Ovary (tissue), 9 donors: ENCODE measurements around the gene LRP8. TPM values are rescaled to one million over a fixed set of nuclear protein-coding genes. Genes with fewer than 3 reads are reported as not detected.
A peak's percentile ranks its signal among the peaks of the same experiment; 100 is the strongest.

Experiments
- DNase-seq, 5 donors: peaks; one replicate each; pipeline ENCODE4 v3.0.0-alpha.2; 2019 to 2020
- H3K27ac ChIP-seq, 2 donors: fragments of 200-600 bp; one replicate each; pipeline versions ENCODE4 v1.5.1 to v1.8.0; 2019 to 2022
- H3K27me3 ChIP-seq: fragments of 200-600 bp; one replicate; pipeline ENCODE4 v1.8.0; 2022
- H3K36me3 ChIP-seq: fragments of 200-600 bp; sonication (generic); one replicate; pipeline ENCODE4 v1.5.1; 2019
- H3K4me1 ChIP-seq: one replicate; pipeline ENCODE4 v1.8.1; 2013; ENCODE audit warnings: mild to moderate bottlenecking, moderate library complexity; ENCODE audit not compliant: insufficient read depth
- H3K4me3 ChIP-seq: fragments of 200-600 bp; sonication (generic); one replicate; pipeline ENCODE4 v1.5.1; 2017
- H3K9me3 ChIP-seq, 2 donors: fragments of 200-600 bp in 1 of 2; sonication (generic) in 1 of 2; one replicate each; pipeline versions ENCODE4 v1.5.1 to v1.8.1; 2013 to 2019; ENCODE audit warnings: mild to moderate bottlenecking in 1 of 2, moderate library complexity in 1 of 2
- EP300 ChIP-seq: sonication (generic); formaldehyde crosslinking; IDR thresholded peaks from one replicate; pipeline ENCODE4 v1.6.1; 2017; ENCODE audit warnings: antibody characterized with exemption
- POLR2A ChIP-seq: fragments of 450-650 bp; IDR thresholded peaks from one replicate; pipeline ENCODE4 v1.6.1; 2017; ENCODE audit warnings: antibody characterized with exemption, mild to moderate bottlenecking, moderate library complexity
- WGBS, 3 donors: extraction: QIAGEN DNeasy Blood & Tissue Kit in 1 of 3; methylation state at CpG; one replicate each; pipeline versions ENCODE4 v1.1.5 to v1.1.7; 2013 to 2017; 5-methylcytosine and 5-hydroxymethylcytosine counted together
- intact Hi-C, 4 donors: fragments of 100-400 bp; cut with DNase I; formaldehyde crosslinking; loops; one replicate each; pipeline versions ENCODE4 v1.11.0 to v1.15.1; 2022 to 2023
- polyA plus RNA-seq, 2 donors: library from polyadenylated mRNA; stranded (reverse); fragments of 200-250 nt in 1 of 2; fragments of 350-450 nt in 1 of 2; fragmentation: Illumina TruSeq in 1 of 2; extraction: RNeasy Lipid Tissue Mini Kit (QIAGEN cat#74804) in 1 of 2; gene quantifications; one replicate each; pipeline ENCODE4 v1.2.3, GENCODE V29; 2013 to 2014
- total RNA-seq, 7 donors: library from RNA; depleted of rRNA in 2 of 7; stranded (reverse); fragments of >200 nt in 2 of 7; fragmentation: NEBNext Ultra II Directional in 3 of 7; extraction: Animal tissue kit (Norgen Biotek cat#: 25700) in 3 of 7; gene quantifications; one replicate each; pipeline versions ENCODE4 v1.1.0 to v1.2.4, GENCODE V29; 2016 to 2023
- TF ChIP-seq, protein P1 (sequence below), 3 donors: fragments of 450-650 bp in 2 of 3; fragments of 200-600 bp in 1 of 3; IDR thresholded peaks; one replicate each; pipeline versions ENCODE4 v1.5.1 to v1.8.0; 2016 to 2022; ENCODE audit warnings: antibody characterized with exemption in 3 of 3, mild to moderate bottlenecking in 1 of 3
- donor health status: DM: no; HTN: no; CAD: no; lungs with moderate emphysema.
- donor health status: DM: no; HTN: no; CAD: no.
- donor health status: Bipolar disorder and iron deficiency.
- donor health status: DM: yes; HTN: yes; CAD: no.
- donor health status: DM: no; HTN: no; CAD: no.
- donor health status: DM: yes; HTN: yes; CAD: no.

The LRP8 gene
- total and polyA plus RNA-seq, 9 donors = 1.2 to 10.6 (median 2.2) TPM

DNA sequence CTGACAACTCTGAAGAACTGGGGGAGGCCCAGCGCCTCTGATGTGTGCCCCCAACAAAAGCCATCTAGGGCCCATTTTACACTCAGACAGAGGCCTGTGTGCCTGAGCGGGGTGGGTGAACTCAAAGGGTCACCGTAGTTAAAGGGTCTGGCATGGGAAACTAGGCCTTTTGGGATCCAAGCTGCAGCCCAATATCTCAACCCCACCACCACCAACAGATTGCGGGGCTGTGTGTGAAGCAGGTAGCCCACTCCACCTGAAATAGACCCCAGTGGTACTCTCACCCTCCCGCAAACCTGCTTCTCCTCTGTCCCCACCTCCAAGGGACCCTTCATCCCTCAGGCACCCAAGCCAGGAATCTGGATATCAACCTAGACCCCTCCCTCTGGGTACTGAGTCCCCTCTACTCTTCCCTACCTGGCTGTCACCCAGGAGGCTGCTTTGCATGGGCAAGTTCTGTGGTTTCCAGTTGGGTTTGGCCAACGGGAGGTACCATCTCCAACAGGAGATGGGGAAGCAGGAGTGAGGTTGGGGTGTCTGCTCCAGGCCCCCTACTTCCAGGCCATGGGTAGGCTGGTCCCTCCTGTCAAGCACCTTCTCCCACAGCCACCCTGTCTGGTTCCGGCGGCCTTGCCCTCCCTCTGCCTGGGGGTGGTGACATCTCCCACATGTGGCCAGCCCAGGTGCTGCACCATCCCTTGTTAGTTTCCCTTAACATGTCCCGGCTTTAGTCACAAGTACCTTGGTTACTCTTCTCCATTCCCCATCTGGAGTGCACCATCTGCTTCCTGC lies 35.2 kb upstream of the LRP8 start:
- H3K9me3 ChIP-seq = no peaks in the 10 kb centered on the region
- no peak overlapping the region for H3K27ac ChIP-seq
- H3K36me3 ChIP-seq = no peaks in the 10 kb centered on the region
- DNase-seq = peak in 2 of 5 donors; percentile 4 to 12
- H3K4me3 ChIP-seq = no peak overlapping the region
- no peak for TF ChIP-seq POLR2A
- H3K4me1 ChIP-seq = no peaks in the 10 kb centered on the region
- intact Hi-C loops = no loop called here
- 92 to 94% (median 92%) methylated on average over 9 of the region's 9 CpGs for WGBS, 3 donors
- H3K27me3 ChIP-seq = no peaks in the 10 kb centered on the region

DNA sequence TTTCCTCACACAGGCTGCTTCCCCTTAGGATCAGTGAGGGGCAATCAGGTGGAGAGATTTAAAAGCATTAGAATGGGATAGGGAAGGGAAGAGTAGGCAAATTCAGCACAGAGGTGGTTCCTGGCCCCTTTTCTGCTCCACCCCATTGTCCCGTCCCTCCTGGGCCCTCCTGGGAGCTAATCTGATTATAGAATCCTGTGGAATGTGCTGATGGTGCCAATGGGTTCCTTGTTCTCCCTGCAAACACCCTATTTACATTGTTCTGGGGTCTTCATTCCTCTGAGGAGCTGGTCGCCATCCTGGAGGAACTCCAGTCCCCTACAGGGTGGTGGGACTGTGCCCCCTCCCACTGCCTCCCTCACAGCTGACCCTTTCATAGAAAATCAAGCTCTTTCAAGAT lies 34.4 kb upstream of the LRP8 start:
- TF ChIP-seq, protein P1, sequence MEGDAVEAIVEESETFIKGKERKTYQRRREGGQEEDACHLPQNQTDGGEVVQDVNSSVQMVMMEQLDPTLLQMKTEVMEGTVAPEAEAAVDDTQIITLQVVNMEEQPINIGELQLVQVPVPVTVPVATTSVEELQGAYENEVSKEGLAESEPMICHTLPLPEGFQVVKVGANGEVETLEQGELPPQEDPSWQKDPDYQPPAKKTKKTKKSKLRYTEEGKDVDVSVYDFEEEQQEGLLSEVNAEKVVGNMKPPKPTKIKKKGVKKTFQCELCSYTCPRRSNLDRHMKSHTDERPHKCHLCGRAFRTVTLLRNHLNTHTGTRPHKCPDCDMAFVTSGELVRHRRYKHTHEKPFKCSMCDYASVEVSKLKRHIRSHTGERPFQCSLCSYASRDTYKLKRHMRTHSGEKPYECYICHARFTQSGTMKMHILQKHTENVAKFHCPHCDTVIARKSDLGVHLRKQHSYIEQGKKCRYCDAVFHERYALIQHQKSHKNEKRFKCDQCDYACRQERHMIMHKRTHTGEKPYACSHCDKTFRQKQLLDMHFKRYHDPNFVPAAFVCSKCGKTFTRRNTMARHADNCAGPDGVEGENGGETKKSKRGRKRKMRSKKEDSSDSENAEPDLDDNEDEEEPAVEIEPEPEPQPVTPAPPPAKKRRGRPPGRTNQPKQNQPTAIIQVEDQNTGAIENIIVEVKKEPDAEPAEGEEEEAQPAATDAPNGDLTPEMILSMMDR (IDR thresholded peaks at IDR 0.05) = no peak
- TF ChIP-seq POLR2A (no peak), EP300 (no peak)
- peak in 2 of 5 donors; percentile 0 to 10 for DNase-seq
- 57 to 73% (median 68%) methylated on average over 2 of the region's 2 CpGs for WGBS, 3 donors
- Histone ChIP-seq H3K9me3 (no peaks in the 10 kb centered on the region), H3K4me1 (no peaks in the 10 kb centered on the region), H3K4me3 (no peak overlapping the region), H3K27me3 (no peaks in the 10 kb centered on the region), H3K27ac (no peak overlapping the region), H3K36me3 (no peaks in the 10 kb centered on the region)
- intact Hi-C loops = no loop called here

DNA sequence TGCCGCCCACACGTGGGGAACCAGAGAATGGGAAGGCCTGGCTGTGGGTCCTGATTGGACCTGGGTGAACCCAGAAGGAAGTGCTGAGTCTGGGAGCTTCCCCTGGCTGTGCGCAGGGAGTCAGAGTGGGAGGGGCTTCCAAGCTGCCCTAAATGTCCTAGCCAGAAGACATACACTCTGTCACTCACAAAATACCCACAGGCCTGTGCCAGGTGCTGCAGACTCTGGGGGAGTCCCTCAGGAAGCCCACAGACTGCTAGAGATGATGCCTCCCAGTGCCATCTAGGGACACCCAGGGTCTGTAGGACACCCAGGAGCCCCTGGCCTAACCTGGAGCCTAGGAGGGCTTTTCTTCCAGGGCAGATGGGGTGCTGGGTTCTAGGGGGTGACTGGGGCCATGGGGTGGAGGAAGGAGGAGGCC lies 33.7 kb upstream of the LRP8 start:
- DNase-seq = peak in 2 of 5 donors; percentile 1 to 13
- Histone ChIP-seq H3K36me3 (no peaks in the 10 kb centered on the region), H3K4me1 (no peaks in the 10 kb centered on the region), H3K27me3 (no peaks in the 10 kb centered on the region), H3K27ac (no peak overlapping the region), H3K9me3 (no peaks in the 10 kb centered on the region), H3K4me3 (no peak overlapping the region)
- intact Hi-C loops = no loop called here
- 78 to 82% (median 80%) methylated on average over 3 of the region's 3 CpGs for WGBS, 3 donors
- TF ChIP-seq, protein P1 (IDR thresholded peaks at IDR 0.05) = no peak
- TF ChIP-seq POLR2A (no peak), EP300 (no peak)

DNA sequence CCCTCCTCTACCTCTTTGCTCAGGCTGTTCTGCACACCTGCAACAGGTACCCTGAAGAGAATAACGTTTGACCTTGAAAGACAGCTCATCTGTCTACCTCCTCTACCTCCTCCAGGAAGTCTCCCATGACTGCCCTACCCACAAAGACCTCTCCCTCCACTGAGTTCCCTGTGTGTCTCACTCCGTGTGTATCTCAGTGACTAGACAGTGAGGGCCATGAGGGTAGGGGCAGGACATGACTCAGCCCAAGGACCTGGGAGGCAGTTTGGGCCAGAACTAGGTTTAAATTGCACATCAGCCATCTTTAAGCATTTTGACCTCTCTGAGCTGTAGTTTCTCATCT lies 32.0 kb upstream of the LRP8 start:
- no peak overlapping the region for H3K4me3 ChIP-seq
- WGBS, 3 donors = 38 to 50% (median 49%) methylated on average over 2 of the region's 2 CpGs
- no peaks in the 10 kb centered on the region for H3K36me3 ChIP-seq
- H3K4me1 ChIP-seq = no peaks in the 10 kb centered on the region
- no peaks in the 10 kb centered on the region for H3K9me3 ChIP-seq
- no peak overlapping the region for H3K27ac ChIP-seq
- intact Hi-C loops = no loop called here
- DNase-seq = no peak
- no peak for TF ChIP-seq EP300
- TF ChIP-seq POLR2A = no peak
- TF ChIP-seq, protein P1 (IDR thresholded peaks at IDR 0.05) = no peak
- no peaks in the 10 kb centered on the region for H3K27me3 ChIP-seq

DNA sequence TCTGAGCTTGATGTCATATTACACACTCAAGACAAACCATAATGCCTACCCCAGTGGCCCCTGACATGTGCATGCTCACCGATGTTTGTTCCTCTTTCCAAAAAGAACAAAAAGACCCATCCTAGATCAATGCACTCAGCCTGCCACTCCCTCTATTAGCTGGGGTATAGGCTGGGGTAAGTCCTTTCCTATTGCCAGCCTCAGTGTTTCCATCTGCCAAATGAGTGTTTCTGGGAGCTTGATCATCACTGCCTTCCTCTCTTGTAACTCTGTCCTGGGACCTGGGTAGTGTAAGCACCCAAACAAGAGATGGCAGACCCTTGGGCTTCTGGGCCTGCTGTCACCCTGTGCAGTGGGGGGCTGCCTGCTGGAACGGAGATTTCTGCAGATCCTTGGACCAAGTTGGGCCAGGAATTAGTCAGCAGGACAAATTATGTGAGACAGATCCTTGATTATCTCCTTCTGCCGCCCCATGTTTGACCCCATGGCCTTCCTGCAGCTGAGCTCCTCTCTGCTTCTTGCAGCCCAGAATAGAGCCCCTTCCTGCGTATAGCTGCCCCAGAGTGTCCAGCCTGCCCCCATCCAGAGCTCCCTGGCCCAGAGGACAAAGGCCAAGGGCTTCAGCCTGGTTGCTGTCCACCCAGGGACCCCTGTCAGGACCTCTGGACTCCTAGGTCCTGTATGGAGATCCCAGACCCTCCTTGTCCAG lies 31.5 kb upstream of the LRP8 start:
- H3K4me3 ChIP-seq = no peak overlapping the region
- peak in 2 of 5 donors; percentile 1 to 5 for DNase-seq
- intact Hi-C loops = no loop called here

More for the DNA sequence above, 31.5 kb upstream of the LRP8 start:
- Histone ChIP-seq H3K4me1 (no peaks in the 10 kb centered on the region), H3K27me3 (no peaks in the 10 kb centered on the region), H3K36me3 (no peaks in the 10 kb centered on the region), H3K27ac (no peak overlapping the region), H3K9me3 (no peaks in the 10 kb centered on the region)
- whole genome bisulfite sequencing, 3 donors = 59 to 72% (median 68%) methylated on average over 4 of the region's 4 CpGs
- no peak for TF ChIP-seq EP300
- TF ChIP-seq POLR2A = no peak
- TF ChIP-seq, protein P1 (IDR thresholded peaks at IDR 0.05) = no peak
